GM12892 (cell line): ENCODE measurements around the gene SUN3.

ENCODE experiments used
- POLR2A ChIP-seq: IDR thresholded peaks from 2 replicates; pipeline ENCODE4 v1.6.1; 2011; ENCODE audit warnings: low read depth, low read length, control low read depth
- POLR2AphosphoS5 ChIP-seq: IDR thresholded peaks from 2 replicates; pipeline ENCODE4 v1.6.1; 2011; ENCODE audit warnings: low read depth, low read length, control low read depth
- TAF1 ChIP-seq: IDR thresholded peaks from 2 replicates; pipeline ENCODE4 v1.6.1; 2011; ENCODE audit warnings: low read depth, mild to moderate bottlenecking, control low read depth, low read length, borderline replicate concordance

- TF ChIP-seq POLR2A (no peak), POLR2AphosphoS5 (no peak), TAF1 (no peak)
These were observed 22.0 kb downstream of the SUN3 start for GRCh38 chr7:48006866-48007265.
